Trophoblast cell (in vitro differentiated cells and primary cell): ENCODE measurements around the gene NMNAT2.

Experiments
- DNase-seq, 2 donors: peaks; one replicate each; pipeline ENCODE4 v3.0.0-alpha.2; 2016
- H2AFZ ChIP-seq: 2 replicates; pipeline ENCODE4 v1.6.1; 2013; ENCODE audit warnings: low read length, moderate library complexity, mild to moderate bottlenecking; ENCODE audit not compliant: insufficient read depth, poor library complexity
- H2AK5ac ChIP-seq: 2 replicates; pipeline ENCODE4 v1.6.1; 2013; ENCODE audit warnings: mild to moderate bottlenecking, low read length
- H2BK120ac ChIP-seq: 2 replicates; pipeline ENCODE4 v1.6.1; 2013; ENCODE audit warnings: low read length, mild to moderate bottlenecking, moderate library complexity; ENCODE audit not compliant: insufficient read depth, poor library complexity
- H2BK12ac ChIP-seq: 2 replicates; pipeline ENCODE4 v1.6.1; 2013; ENCODE audit warnings: mild to moderate bottlenecking, low read length, moderate library complexity
- H2BK5ac ChIP-seq: 2 replicates; pipeline ENCODE4 v1.6.1; 2013; ENCODE audit warnings: low read length, low read depth, moderate library complexity, mild to moderate bottlenecking; ENCODE audit not compliant: poor library complexity
- H3K14ac ChIP-seq: 2 replicates; pipeline ENCODE4 v1.6.1; 2013; ENCODE audit warnings: mild to moderate bottlenecking, low read length
- H3K18ac ChIP-seq: 2 replicates; pipeline ENCODE4 v1.6.1; 2013; ENCODE audit warnings: mild to moderate bottlenecking, low read length
- H3K23ac ChIP-seq: 2 replicates; pipeline ENCODE4 v1.6.1; 2013; ENCODE audit warnings: low read length
- H3K27ac ChIP-seq: 2 replicates; pipeline ENCODE4 v1.5.1; 2013; ENCODE audit warnings: low read depth, mild to moderate bottlenecking, inconsistent platforms, low read length, moderate library complexity
- H3K27me3 ChIP-seq: 2 replicates; pipeline ENCODE4 v1.6.1; 2013; ENCODE audit warnings: inconsistent platforms, mild to moderate bottlenecking, low read length, moderate library complexity; ENCODE audit not compliant: insufficient read depth
- H3K36me3 ChIP-seq, 2 experiments: 1 replicate in 1 of 2; 2 replicates in 1 of 2; pipeline ENCODE4 v1.6.1; 2013; ENCODE audit warnings: low read length in 2 of 2, mild to moderate bottlenecking in 2 of 2, moderate library complexity in 1 of 2; ENCODE audit not compliant: insufficient read depth in 2 of 2, control insufficient read depth in 1 of 2
- H3K4ac ChIP-seq: 2 replicates; pipeline ENCODE4 v1.6.1; 2013; ENCODE audit warnings: low read depth, mild to moderate bottlenecking, low read length, moderate library complexity
- H3K4me1 ChIP-seq, 2 experiments: 1 replicate in 1 of 2; 2 replicates in 1 of 2; pipeline ENCODE4 v1.6.1; 2013; ENCODE audit warnings: low read length in 2 of 2, mild to moderate bottlenecking in 2 of 2, moderate library complexity in 1 of 2; ENCODE audit not compliant: insufficient read depth in 2 of 2, control insufficient read depth in 1 of 2
- H3K4me2 ChIP-seq: 2 replicates; pipeline ENCODE4 v1.6.1; 2013; ENCODE audit warnings: inconsistent platforms, mild to moderate bottlenecking, low read length, moderate library complexity
- H3K4me3 ChIP-seq: 2 replicates; pipeline ENCODE4 v1.5.1; 2013; ENCODE audit warnings: mild to moderate bottlenecking, low read depth, low read length, inconsistent platforms
- H3K79me1 ChIP-seq: one replicate; pipeline ENCODE4 v1.6.1; 2013; ENCODE audit warnings: low read length
- H3K79me2 ChIP-seq: 2 replicates; pipeline ENCODE4 v1.6.1; 2013; ENCODE audit warnings: low read length, mild to moderate bottlenecking; ENCODE audit not compliant: control insufficient read depth, insufficient read depth, poor library complexity
- H3K9ac ChIP-seq: 2 replicates; pipeline ENCODE4 v1.6.1; 2013; ENCODE audit warnings: mild to moderate bottlenecking, low read length
- H3K9me3 ChIP-seq: 2 replicates; pipeline ENCODE4 v1.6.1; 2013; ENCODE audit warnings: low read depth, mild to moderate bottlenecking, control low read depth, inconsistent platforms, low read length; ENCODE audit not compliant: insufficient read depth
- H4K12ac ChIP-seq: 2 replicates; pipeline ENCODE4 v1.6.1; 2013; ENCODE audit warnings: low read depth, mild to moderate bottlenecking, low read length, moderate library complexity
- H4K8ac ChIP-seq: 2 replicates; pipeline ENCODE4 v1.6.1; 2013; ENCODE audit warnings: low read depth, mild to moderate bottlenecking, low read length, moderate library complexity
- H4K91ac ChIP-seq: one replicate; pipeline ENCODE4 v1.6.1; 2013; ENCODE audit warnings: low read depth, mild to moderate bottlenecking, low read length, moderate library complexity
- WGBS: extraction: QIAGEN DNeasy Blood & Tissue Kit; methylation state at CpG from one replicate; pipeline ENCODE4 v1.1.7; 2013; ENCODE audit warnings: missing lambda C conversion rate; ENCODE audit not compliant: insufficient read length, insufficient coverage; ENCODE audit errors: extremely low coverage; 5-methylcytosine and 5-hydroxymethylcytosine counted together

NMNAT2 gene

DNA sequence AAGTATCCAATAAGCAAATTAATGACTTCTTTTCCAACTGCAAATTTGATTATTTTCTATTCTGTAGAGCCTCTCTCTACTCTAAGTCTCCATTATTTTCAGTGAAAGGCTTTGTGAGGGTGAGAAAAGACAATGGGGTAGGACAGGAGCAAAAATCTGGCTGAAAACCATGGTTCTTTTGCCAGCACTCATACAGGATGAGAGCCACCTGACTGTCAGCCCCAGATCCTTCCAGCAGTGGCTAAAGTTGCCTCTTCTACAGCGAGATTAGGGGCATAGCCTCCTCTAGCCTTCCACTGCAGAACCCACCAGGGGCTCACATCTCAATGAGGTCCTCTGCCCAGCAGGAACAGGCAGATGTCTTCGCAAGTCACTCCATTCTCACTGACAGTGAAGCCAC lies 23.7 kb downstream of the NMNAT2 start:
- Histone ChIP-seq H3K9me3 (peaks cover 2% of the 10 kb centered on the region), H3K14ac (no peak overlapping the region), H3K23ac (no peak overlapping the region), H3K9ac (no peak overlapping the region), H2BK120ac (no peak overlapping the region), H3K4ac (no peak overlapping the region), H2AFZ (no peak overlapping the region), H4K12ac (no peak overlapping the region), H3K79me1 (no peaks in the 10 kb centered on the region), H2BK5ac (no peak overlapping the region), H3K27ac (no peak overlapping the region), H2AK5ac (no peak overlapping the region), H4K8ac (no peak overlapping the region), H3K79me2 (peaks cover 1% of the 10 kb centered on the region), H3K4me1 (no peaks in the 10 kb centered on the region), H2BK12ac (no peak overlapping the region), H3K4me2 (no peak overlapping the region), H3K27me3 (no peaks in the 10 kb centered on the region), H3K36me3 (no peaks in the 10 kb centered on the region), H4K91ac (no peak overlapping the region), H3K4me3 (no peak overlapping the region), H3K18ac (no peak overlapping the region)
- no peak for DNase-seq
- no CpG with 5 or more reads among the region's 2 CpGs for WGBS

DNA sequence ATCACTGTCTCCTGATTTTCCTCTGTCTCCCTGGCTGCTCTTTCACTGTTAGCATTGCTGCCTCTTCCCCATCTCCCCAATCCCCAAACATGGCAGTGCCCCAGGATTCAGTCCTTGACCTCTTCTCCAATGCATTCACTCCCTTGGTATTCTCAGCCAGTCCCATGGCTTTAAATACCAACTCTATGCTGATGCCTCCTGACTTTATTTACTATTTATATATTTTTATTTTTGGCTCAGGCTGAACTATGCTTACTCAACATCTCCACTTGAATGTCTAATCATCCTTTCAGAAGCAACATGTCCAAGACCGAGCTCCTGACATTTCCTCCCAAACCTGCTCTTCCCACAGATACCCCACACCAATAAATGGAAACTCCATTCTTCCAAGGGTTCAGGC lies 26.3 kb downstream of the NMNAT2 start:
- Histone ChIP-seq H3K4me3 (no peak overlapping the region), H2BK5ac (no peak overlapping the region), H3K23ac (peak overlapping the region; percentile 44), H3K4me2 (no peak overlapping the region), H2AFZ (no peak overlapping the region), H4K8ac (no peak overlapping the region), H2BK12ac (no peak overlapping the region), H2AK5ac (no peak overlapping the region), H3K27me3 (no peaks in the 10 kb centered on the region), H3K9me3 (peaks cover 2% of the 10 kb centered on the region), H3K36me3 (no peaks in the 10 kb centered on the region), H3K14ac (no peak overlapping the region), H2BK120ac (no peak overlapping the region), H3K4me1 (no peaks in the 10 kb centered on the region), H3K79me1 (no peaks in the 10 kb centered on the region), H3K4ac (no peak overlapping the region), H3K79me2 (peaks cover 1% of the 10 kb centered on the region), H3K9ac (no peak overlapping the region), H4K91ac (no peak overlapping the region), H3K27ac (no peak overlapping the region), H3K18ac (no peak overlapping the region), H4K12ac (no peak overlapping the region)
- no CpG with 5 or more reads among the region's 1 CpG for WGBS
- no peak for DNase-seq

DNA sequence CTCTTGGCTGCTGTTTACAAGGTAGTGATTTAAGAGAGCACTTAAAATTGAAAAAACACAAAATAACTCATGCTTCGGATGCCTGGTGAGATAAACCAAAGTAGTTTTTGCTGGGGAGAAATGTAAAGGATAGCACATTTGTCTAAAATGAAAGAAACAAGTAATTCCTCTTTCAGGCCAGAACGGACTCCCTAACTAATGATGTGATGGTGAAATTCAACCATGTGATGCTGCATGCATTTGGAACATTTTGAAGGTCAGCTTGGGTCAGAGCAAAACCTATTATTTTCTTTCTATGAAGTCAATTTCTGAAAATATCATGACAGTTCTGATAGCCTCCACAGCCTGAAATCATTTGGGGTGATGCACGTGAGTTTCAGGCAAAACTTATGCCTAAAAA lies 27.6 kb downstream of the NMNAT2 start:
- no peak overlapping the region for H2BK12ac ChIP-seq
- no peak overlapping the region for H4K8ac ChIP-seq
- H2AFZ ChIP-seq: no peak overlapping the region
- no peaks in the 10 kb centered on the region for H3K79me2 ChIP-seq
- peaks cover 2% of the 10 kb centered on the region for H3K9me3 ChIP-seq
- no peak overlapping the region for H2BK120ac ChIP-seq
- no peaks in the 10 kb centered on the region for H3K27me3 ChIP-seq
- H4K91ac ChIP-seq: no peak overlapping the region
- H3K4me3 ChIP-seq: no peak overlapping the region
- no peaks in the 10 kb centered on the region for H3K79me1 ChIP-seq
- no peak overlapping the region for H3K4me2 ChIP-seq
- H4K12ac ChIP-seq: no peak overlapping the region
- H3K23ac ChIP-seq: no peak overlapping the region
- H3K9ac ChIP-seq: no peak overlapping the region
- no peak overlapping the region for H3K4ac ChIP-seq
- H3K14ac ChIP-seq: no peak overlapping the region
- no peaks in the 10 kb centered on the region for H3K36me3 ChIP-seq
- DNase-seq: no peak
- no peak overlapping the region for H2BK5ac ChIP-seq
- no peak overlapping the region for H3K18ac ChIP-seq
- no peaks in the 10 kb centered on the region for H3K4me1 ChIP-seq
- H3K27ac ChIP-seq: no peak overlapping the region
- no CpG with 5 or more reads among the region's 3 CpGs for WGBS
- no peak overlapping the region for H2AK5ac ChIP-seq

DNA sequence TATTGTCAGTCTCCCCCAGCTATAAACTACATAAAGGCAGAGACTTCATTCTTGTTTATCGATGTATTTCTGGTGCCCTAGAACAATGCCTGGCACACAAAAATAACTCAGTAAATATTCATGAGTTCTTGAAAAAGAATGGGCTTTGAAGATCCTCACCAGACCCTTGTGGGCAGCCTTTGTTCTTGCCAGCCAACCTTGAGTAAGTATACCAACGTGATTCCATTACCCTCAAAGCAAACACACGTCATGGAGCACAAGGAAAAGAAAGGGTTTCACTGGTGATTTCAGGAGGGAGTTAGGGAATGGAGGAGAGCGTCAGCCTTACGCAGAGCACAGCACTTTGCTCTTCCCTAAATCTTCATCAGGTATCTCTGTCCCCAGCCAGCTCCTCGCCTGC lies 29.4 kb downstream of the NMNAT2 start:
- no peak overlapping the region for H4K12ac ChIP-seq
- no peak overlapping the region for H3K4ac ChIP-seq
- H3K27me3 ChIP-seq: no peaks in the 10 kb centered on the region
- H3K27ac ChIP-seq: no peak overlapping the region
- no peak overlapping the region for H3K18ac ChIP-seq
- no peak overlapping the region for H2BK12ac ChIP-seq
- H2BK120ac ChIP-seq: no peak overlapping the region
- H2AFZ ChIP-seq: no peak overlapping the region
- H2BK5ac ChIP-seq: no peak overlapping the region
- no peak overlapping the region for H3K9ac ChIP-seq
- no peak overlapping the region for H4K8ac ChIP-seq
- H2AK5ac ChIP-seq: no peak overlapping the region
- H3K4me3 ChIP-seq: no peak overlapping the region
- H3K4me1 ChIP-seq: no peaks in the 10 kb centered on the region
- no peak for DNase-seq
- no peaks in the 10 kb centered on the region for H3K79me2 ChIP-seq
- H3K14ac ChIP-seq: no peak overlapping the region
- H4K91ac ChIP-seq: no peak overlapping the region
- no CpG with 5 or more reads among the region's 6 CpGs for WGBS
- H3K4me2 ChIP-seq: no peak overlapping the region
- no peaks in the 10 kb centered on the region for H3K36me3 ChIP-seq
- peaks cover 2% of the 10 kb centered on the region for H3K9me3 ChIP-seq
- H3K79me1 ChIP-seq: no peaks in the 10 kb centered on the region
- no peak overlapping the region for H3K23ac ChIP-seq
